WTC11 (cell line): ENCODE measurements around the gene IQGAP2. TPM values are rescaled to one million over a fixed set of nuclear protein-coding genes. Genes with fewer than 3 reads are reported as not detected.

Experiments
- ATAC-seq: fragments of 200-7000 bp; cut with Tn5 transposase; 2 replicates; pipeline ENCODE4 v1.10.0; 2021; ENCODE audit warnings: mild to moderate bottlenecking, moderate library complexity
- CTCF ChIA-PET: fragments of 300-600 bp; sonication (Branson Sonifier 250); formaldehyde crosslinking; loops from one replicate; lab custom pipeline; 2021; ENCODE audit warnings: antibody characterized with exemption; lab: Charles Lee
- POLR2A ChIA-PET: fragments of 350-600 bp; sonication (Branson Sonifier 250); formaldehyde crosslinking; loops from one replicate; lab custom pipeline; 2021; ENCODE audit warnings: antibody characterized with exemption; lab: Charles Lee
- DNase-seq: peaks from one replicate; pipeline ENCODE4 v3.0.0; 2021; ENCODE audit warnings: low spot score
- H3K27ac Mint-ChIP-seq: 2 replicates; pipeline ENCODE4 v1.8.0; 2021; ENCODE audit warnings: mixed read lengths
- H3K27me3 Mint-ChIP-seq: 2 replicates; pipeline ENCODE4 v1.8.0; 2021; ENCODE audit warnings: low read depth, mild to moderate bottlenecking, moderate library complexity, mixed read lengths
- H3K36me3 Mint-ChIP-seq: 2 replicates; pipeline ENCODE4 v1.8.0; 2021; ENCODE audit warnings: mixed read lengths
- H3K4me1 Mint-ChIP-seq: 2 replicates; pipeline ENCODE4 v1.8.0; 2022; ENCODE audit warnings: mixed read lengths
- H3K4me3 Mint-ChIP-seq: 2 replicates; pipeline ENCODE4 v1.8.0; 2021; ENCODE audit warnings: mild to moderate bottlenecking, moderate library complexity, mixed read lengths
- H3K9me3 Mint-ChIP-seq: 2 replicates; pipeline ENCODE4 v1.8.0; 2021; ENCODE audit warnings: mixed read lengths
- ELF4 ChIP-seq: sonication (generic); formaldehyde crosslinking; IDR thresholded peaks from 2 replicates; pipeline ENCODE4 v1.8.1; 2022; ENCODE audit warnings: low read depth, mild to moderate bottlenecking, moderate library complexity, missing genetic modification reagents
- ETV6 ChIP-seq: sonication (generic); formaldehyde crosslinking; IDR thresholded peaks from 2 replicates; pipeline ENCODE4 v1.8.1; 2022; ENCODE audit warnings: mild to moderate bottlenecking, missing genetic modification reagents
- JUN ChIP-seq: sonication (generic); formaldehyde crosslinking; IDR thresholded peaks from 2 replicates; pipeline ENCODE4 v1.8.0; 2023; ENCODE audit warnings: mild to moderate bottlenecking, missing genetic modification reagents
- SP1 ChIP-seq: sonication (generic); formaldehyde crosslinking; conservative IDR thresholded peaks from 2 replicates; pipeline ENCODE4 v1.8.1; 2022; ENCODE audit warnings: missing genetic modification reagents
- ZNF396 ChIP-seq: fragments of 250-450 bp; sonication (Bioruptor Pico); IDR thresholded peaks from 2 replicates; pipeline ENCODE4 v1.8.0; 2021; ENCODE audit warnings: mild to moderate bottlenecking, moderate library complexity, borderline replicate concordance
- total RNA-seq: library from RNA; stranded (reverse); gene quantifications from 3 replicates; pipeline ENCODE4 v1.2.3, GENCODE V29; 2021
- TF ChIP-seq, protein P1 (sequence below): sonication (generic); formaldehyde crosslinking; IDR thresholded peaks from 2 replicates; pipeline ENCODE4 v1.8.0; 2023; ENCODE audit warnings: mild to moderate bottlenecking, missing genetic modification reagents
- TF ChIP-seq, protein P2 (sequence below): sonication (generic); formaldehyde crosslinking; IDR thresholded peaks from 2 replicates; pipeline ENCODE4 v1.8.0; 2022; ENCODE audit warnings: missing genetic modification reagents
- TF ChIP-seq, protein P3 (sequence below): sonication (generic); formaldehyde crosslinking; IDR thresholded peaks from 2 replicates; pipeline ENCODE4 v1.8.0; 2022; ENCODE audit warnings: mild to moderate bottlenecking, missing genetic modification reagents
- TF ChIP-seq, protein P4 (sequence below): sonication (generic); formaldehyde crosslinking; IDR thresholded peaks from 2 replicates; pipeline ENCODE4 v1.8.1; 2022; ENCODE audit warnings: missing genetic modification reagents, borderline replicate concordance
- TF ChIP-seq, protein P5 (sequence below): sonication (generic); formaldehyde crosslinking; IDR thresholded peaks from 2 replicates; pipeline ENCODE4 v1.8.1; 2022; ENCODE audit warnings: low read depth, mild to moderate bottlenecking, moderate library complexity, missing genetic modification reagents, borderline replicate concordance
- TF ChIP-seq, protein P6 (sequence below): fragments of 250-450 bp; sonication (Bioruptor Pico); IDR thresholded peaks from 2 replicates; pipeline ENCODE4 v1.8.0; 2021; ENCODE audit warnings: mild to moderate bottlenecking

IQGAP2 gene
- total RNA-seq, 1 experiment from 2014 or later, result 70.6 TPM

DNA sequence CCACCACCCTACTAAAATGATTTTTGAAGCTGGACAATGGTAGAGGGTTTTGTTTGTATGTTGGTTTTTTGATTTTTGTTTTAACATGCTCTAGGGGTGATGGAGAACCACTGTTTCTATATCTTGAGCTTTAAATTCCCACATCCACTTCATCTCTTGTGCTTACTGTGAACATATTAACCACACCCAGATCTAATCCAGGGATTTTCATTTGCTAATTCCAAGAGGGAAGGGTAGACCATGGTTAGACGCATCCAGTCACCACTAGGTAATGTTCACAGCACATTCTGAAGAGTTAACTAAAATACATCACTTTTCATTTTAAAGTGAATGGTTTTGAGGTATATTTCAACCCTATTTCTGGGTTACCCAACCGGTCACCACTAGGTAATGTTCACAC, 36.5 kb upstream of the IQGAP2 start (continued):
- TF ChIP-seq, protein P1, sequence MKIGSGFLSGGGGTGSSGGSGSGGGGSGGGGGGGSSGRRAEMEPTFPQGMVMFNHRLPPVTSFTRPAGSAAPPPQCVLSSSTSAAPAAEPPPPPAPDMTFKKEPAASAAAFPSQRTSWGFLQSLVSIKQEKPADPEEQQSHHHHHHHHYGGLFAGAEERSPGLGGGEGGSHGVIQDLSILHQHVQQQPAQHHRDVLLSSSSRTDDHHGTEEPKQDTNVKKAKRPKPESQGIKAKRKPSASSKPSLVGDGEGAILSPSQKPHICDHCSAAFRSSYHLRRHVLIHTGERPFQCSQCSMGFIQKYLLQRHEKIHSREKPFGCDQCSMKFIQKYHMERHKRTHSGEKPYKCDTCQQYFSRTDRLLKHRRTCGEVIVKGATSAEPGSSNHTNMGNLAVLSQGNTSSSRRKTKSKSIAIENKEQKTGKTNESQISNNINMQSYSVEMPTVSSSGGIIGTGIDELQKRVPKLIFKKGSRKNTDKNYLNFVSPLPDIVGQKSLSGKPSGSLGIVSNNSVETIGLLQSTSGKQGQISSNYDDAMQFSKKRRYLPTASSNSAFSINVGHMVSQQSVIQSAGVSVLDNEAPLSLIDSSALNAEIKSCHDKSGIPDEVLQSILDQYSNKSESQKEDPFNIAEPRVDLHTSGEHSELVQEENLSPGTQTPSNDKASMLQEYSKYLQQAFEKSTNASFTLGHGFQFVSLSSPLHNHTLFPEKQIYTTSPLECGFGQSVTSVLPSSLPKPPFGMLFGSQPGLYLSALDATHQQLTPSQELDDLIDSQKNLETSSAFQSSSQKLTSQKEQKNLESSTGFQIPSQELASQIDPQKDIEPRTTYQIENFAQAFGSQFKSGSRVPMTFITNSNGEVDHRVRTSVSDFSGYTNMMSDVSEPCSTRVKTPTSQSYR (CRISPR knock-in tag), result no peak
- no peak for TF ChIP-seq SP1 (CRISPR knock-in tag)
- TF ChIP-seq, protein P2, sequence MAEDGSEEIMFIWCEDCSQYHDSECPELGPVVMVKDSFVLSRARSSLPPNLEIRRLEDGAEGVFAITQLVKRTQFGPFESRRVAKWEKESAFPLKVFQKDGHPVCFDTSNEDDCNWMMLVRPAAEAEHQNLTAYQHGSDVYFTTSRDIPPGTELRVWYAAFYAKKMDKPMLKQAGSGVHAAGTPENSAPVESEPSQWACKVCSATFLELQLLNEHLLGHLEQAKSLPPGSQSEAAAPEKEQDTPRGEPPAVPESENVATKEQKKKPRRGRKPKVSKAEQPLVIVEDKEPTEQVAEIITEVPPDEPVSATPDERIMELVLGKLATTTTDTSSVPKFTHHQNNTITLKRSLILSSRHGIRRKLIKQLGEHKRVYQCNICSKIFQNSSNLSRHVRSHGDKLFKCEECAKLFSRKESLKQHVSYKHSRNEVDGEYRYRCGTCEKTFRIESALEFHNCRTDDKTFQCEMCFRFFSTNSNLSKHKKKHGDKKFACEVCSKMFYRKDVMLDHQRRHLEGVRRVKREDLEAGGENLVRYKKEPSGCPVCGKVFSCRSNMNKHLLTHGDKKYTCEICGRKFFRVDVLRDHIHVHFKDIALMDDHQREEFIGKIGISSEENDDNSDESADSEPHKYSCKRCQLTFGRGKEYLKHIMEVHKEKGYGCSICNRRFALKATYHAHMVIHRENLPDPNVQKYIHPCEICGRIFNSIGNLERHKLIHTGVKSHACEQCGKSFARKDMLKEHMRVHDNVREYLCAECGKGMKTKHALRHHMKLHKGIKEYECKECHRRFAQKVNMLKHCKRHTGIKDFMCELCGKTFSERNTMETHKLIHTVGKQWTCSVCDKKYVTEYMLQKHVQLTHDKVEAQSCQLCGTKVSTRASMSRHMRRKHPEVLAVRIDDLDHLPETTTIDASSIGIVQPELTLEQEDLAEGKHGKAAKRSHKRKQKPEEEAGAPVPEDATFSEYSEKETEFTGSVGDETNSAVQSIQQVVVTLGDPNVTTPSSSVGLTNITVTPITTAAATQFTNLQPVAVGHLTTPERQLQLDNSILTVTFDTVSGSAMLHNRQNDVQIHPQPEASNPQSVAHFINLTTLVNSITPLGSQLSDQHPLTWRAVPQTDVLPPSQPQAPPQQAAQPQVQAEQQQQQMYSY, result no peak
- no peak for TF ChIP-seq ZNF396 (CRISPR knock-in tag)
- TF ChIP-seq, protein P3, sequence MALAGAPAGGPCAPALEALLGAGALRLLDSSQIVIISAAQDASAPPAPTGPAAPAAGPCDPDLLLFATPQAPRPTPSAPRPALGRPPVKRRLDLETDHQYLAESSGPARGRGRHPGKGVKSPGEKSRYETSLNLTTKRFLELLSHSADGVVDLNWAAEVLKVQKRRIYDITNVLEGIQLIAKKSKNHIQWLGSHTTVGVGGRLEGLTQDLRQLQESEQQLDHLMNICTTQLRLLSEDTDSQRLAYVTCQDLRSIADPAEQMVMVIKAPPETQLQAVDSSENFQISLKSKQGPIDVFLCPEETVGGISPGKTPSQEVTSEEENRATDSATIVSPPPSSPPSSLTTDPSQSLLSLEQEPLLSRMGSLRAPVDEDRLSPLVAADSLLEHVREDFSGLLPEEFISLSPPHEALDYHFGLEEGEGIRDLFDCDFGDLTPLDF (CRISPR knock-in tag), result no peak
- TF ChIP-seq JUN (CRISPR knock-in tag), result no peak
- TF ChIP-seq, protein P4, sequence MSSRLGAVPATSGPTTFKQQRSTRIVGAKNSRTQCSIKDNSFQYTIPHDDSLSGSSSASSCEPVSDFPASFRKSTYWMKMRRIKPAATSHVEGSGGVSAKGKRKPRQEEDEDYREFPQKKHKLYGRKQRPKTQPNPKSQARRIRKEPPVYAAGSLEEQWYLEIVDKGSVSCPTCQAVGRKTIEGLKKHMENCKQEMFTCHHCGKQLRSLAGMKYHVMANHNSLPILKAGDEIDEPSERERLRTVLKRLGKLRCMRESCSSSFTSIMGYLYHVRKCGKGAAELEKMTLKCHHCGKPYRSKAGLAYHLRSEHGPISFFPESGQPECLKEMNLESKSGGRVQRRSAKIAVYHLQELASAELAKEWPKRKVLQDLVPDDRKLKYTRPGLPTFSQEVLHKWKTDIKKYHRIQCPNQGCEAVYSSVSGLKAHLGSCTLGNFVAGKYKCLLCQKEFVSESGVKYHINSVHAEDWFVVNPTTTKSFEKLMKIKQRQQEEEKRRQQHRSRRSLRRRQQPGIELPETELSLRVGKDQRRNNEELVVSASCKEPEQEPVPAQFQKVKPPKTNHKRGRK (CRISPR knock-in tag), result no peak
- no peak for TF ChIP-seq ELF4 (CRISPR knock-in tag)
- TF ChIP-seq ETV6 (CRISPR knock-in tag), result no peak

DNA sequence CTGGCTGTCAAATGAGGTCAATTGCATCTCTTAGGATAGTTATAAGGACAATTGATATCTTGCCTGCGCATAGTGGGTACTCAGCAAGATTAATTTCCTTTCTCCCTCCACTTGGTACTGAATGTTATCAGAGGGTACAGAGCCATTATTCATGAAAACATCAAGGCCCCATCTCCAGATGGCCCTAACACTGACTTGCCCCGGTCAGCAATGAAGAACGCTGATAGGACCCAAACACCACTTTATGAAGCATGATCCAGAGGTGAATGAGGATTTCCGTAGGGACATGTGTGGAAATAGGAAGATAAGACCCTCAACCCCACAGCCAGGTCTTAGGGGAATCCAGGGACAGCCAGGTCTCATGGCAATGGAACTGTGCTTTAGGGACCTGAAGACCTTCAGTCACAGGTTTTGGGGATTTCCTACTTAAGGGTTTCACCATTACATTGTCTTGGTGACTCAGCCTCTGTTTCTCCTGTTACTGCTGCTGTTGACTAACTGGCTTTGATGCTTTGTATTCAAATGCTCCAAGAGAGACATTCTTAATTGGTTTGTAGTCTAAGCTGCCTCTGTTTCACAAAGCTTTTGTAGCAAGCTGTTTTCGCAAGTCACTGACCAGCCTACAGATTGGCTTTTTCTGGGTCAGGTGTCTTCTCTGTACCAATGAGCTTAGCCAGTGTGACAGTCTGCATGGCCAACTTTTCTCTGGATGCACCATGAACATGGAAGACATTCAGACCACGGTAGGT, 35.3 kb upstream of the IQGAP2 start:
- CTCF ChIA-PET, result no interaction called here
- POLR2A ChIA-PET, result no interaction called here

More for the DNA sequence above, 35.3 kb upstream of the IQGAP2 start:
- TF ChIP-seq, protein P5, sequence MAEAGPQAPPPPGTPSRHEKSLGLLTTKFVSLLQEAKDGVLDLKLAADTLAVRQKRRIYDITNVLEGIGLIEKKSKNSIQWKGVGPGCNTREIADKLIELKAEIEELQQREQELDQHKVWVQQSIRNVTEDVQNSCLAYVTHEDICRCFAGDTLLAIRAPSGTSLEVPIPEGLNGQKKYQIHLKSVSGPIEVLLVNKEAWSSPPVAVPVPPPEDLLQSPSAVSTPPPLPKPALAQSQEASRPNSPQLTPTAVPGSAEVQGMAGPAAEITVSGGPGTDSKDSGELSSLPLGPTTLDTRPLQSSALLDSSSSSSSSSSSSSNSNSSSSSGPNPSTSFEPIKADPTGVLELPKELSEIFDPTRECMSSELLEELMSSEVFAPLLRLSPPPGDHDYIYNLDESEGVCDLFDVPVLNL (CRISPR knock-in tag), result no peak
- TF ChIP-seq, protein P6, sequence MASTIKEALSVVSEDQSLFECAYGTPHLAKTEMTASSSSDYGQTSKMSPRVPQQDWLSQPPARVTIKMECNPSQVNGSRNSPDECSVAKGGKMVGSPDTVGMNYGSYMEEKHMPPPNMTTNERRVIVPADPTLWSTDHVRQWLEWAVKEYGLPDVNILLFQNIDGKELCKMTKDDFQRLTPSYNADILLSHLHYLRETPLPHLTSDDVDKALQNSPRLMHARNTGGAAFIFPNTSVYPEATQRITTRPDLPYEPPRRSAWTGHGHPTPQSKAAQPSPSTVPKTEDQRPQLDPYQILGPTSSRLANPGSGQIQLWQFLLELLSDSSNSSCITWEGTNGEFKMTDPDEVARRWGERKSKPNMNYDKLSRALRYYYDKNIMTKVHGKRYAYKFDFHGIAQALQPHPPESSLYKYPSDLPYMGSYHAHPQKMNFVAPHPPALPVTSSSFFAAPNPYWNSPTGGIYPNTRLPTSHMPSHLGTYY, result no peak
- TF ChIP-seq, protein P1 (CRISPR knock-in tag), result no peak
- H3K36me3 Mint-ChIP-seq, result peaks cover 4% of the 10 kb centered on the region
- H3K27ac Mint-ChIP-seq, result no peak overlapping the region
- peaks cover 27% of the 10 kb centered on the region for H3K4me1 Mint-ChIP-seq
- H3K4me3 Mint-ChIP-seq, result no peak overlapping the region
- no peaks in the 10 kb centered on the region for H3K27me3 Mint-ChIP-seq
- DNase-seq (no peak), ATAC-seq (no peak)
- H3K9me3 Mint-ChIP-seq, result peaks cover 8% of the 10 kb centered on the region; the same call in 1 of the 2 replicates
